K562 (cell line): ENCODE data around the gene TLCD1. TPM values are rescaled to one million over a fixed set of nuclear protein-coding genes. Genes with fewer than 3 reads are reported as not detected.
A peak's percentile ranks its signal among the peaks of the same experiment; 100 is the strongest.

Experiments
- ATAC-seq: fragments of 200-7000 bp; cut with Tn5 transposase; 3 replicates; pipeline ENCODE4 v1.9.1; 2020; ENCODE audit warnings: moderate library complexity
- BruUV-seq: library from RNA; stranded (reverse); fragments of 400-500 nt; replicated peaks from 2 replicates; lab custom pipeline; 2021; lab: Mats Ljungman, UMichigan
- CTCF ChIA-PET: fragments of 300-600 bp; formaldehyde crosslinking; extraction: SDS; loops from one replicate; lab custom pipeline; 2021; ENCODE audit warnings: low intra/inter-chr PET ratio; lab: Yijun Ruan, JAX
- POLR2A ChIA-PET: fragments of 300-600, 350-650 bp; sonication (Branson Sonifier 250); formaldehyde crosslinking; extraction: SDS; loops from one replicate; lab custom pipeline; 2021; ENCODE audit warnings: antibody characterized with exemption, inconsistent platforms; lab: Yijun Ruan, JAX
- DNase-seq, 4 experiments: peaks; one replicate each; pipeline versions ENCODE4 v3.0.0 to v3.0.0-alpha.2; 2011 to 2018; ENCODE audit warnings: low spot score in 3 of 4, mixed read lengths in 3 of 4; ENCODE audit errors: extremely low read depth in 1 of 4
- FAIRE-seq: peaks from 2 replicates; lab custom pipeline; 2011; peaks lifted over from hg19 to GRCh38; lab: Jason Lieb, UNC
- H2AFZ ChIP-seq: 2 replicates; pipeline ENCODE4 v1.6.0; 2011; ENCODE audit warnings: low read depth, low read length, control low read depth, inconsistent platforms
- H3K27ac ChIP-seq: fragments of 200-600 bp; 3 replicates; pipeline ENCODE4 v1.8.0; 2011; ENCODE audit warnings: low read depth, mild to moderate bottlenecking, control low read depth, inconsistent platforms, low read length, moderate library complexity, mixed read lengths; ENCODE audit errors: extremely low read depth
- H3K27me3 ChIP-seq, 2 experiments: fragments of 300-600 bp in 1 of 2; 2 replicates in 1 of 2; 3 replicates in 1 of 2; pipeline versions ENCODE4 v1.6.0 to v1.8.0; 2011; ENCODE audit warnings: inconsistent platforms in 2 of 2, low read length in 2 of 2, mild to moderate bottlenecking in 1 of 2, mixed read lengths in 1 of 2, moderate library complexity in 1 of 2; ENCODE audit not compliant: control insufficient read depth in 2 of 2, insufficient read depth in 2 of 2
- H3K36me3 ChIP-seq: fragments of 300-600 bp; 3 replicates; pipeline ENCODE4 v1.8.0; 2011; ENCODE audit warnings: mild to moderate bottlenecking, low read length, inconsistent platforms; ENCODE audit not compliant: control insufficient read depth, insufficient read depth
- H3K4me1 ChIP-seq, 2 experiments: fragments of 200-600 bp in 1 of 2; replicated peaks in 1 of 2; 2 replicates in 1 of 2; 3 replicates in 1 of 2; pipeline versions ENCODE4 v1.5.1 to v1.8.0; 2011; ENCODE audit warnings: inconsistent platforms in 2 of 2, low read length in 2 of 2, mild to moderate bottlenecking in 1 of 2, mixed read lengths in 1 of 2, moderate library complexity in 1 of 2; ENCODE audit not compliant: control insufficient read depth in 2 of 2, insufficient read depth in 2 of 2
- H3K4me2 ChIP-seq: 2 replicates; pipeline ENCODE4 v1.6.1; 2011; ENCODE audit warnings: low read length, control low read depth, inconsistent platforms, mixed read lengths; ENCODE audit not compliant: insufficient read depth
- H3K4me3 ChIP-seq: fragments of 200-600 bp; sonication (generic), shearing (Covaris generic); 2 replicates; pipeline ENCODE4 v1.5.1; 2016; ENCODE audit warnings: control low read depth, inconsistent platforms
- H3K79me2 ChIP-seq: fragments of 200-600 bp; 3 replicates; pipeline ENCODE4 v1.8.0; 2011; ENCODE audit warnings: low read length, inconsistent platforms; ENCODE audit not compliant: control insufficient read depth, insufficient read depth
- H3K9ac ChIP-seq, 2 experiments: 2 replicates each; pipeline versions ENCODE4 v1.6.0 to v1.6.1; 2011; ENCODE audit warnings: low read depth in 2 of 2, low read length in 2 of 2, control low read depth in 1 of 2, inconsistent platforms in 1 of 2, mild to moderate bottlenecking in 1 of 2, mixed read lengths in 1 of 2; ENCODE audit not compliant: insufficient read depth in 1 of 2
- H3K9me1 ChIP-seq: one replicate; pipeline ENCODE4 v1.6.0; 2011; ENCODE audit warnings: inconsistent platforms, mild to moderate bottlenecking, low read length, moderate library complexity; ENCODE audit not compliant: control insufficient read depth, insufficient read depth
- H3K9me3 ChIP-seq: replicated peaks from 2 replicates; pipeline ENCODE4 v1.5.1; 2011; ENCODE audit warnings: low read depth, low read length, inconsistent platforms; ENCODE audit not compliant: control insufficient read depth, insufficient read depth
- H4K20me1 ChIP-seq: replicated peaks from 2 replicates; pipeline ENCODE4 v1.6.1; 2011; ENCODE audit warnings: low read length, inconsistent platforms, mixed read lengths; ENCODE audit not compliant: control insufficient read depth, insufficient read depth
- CXXC5 ChIP-seq: fragments of 250-450 bp; sonication (Bioruptor Pico); IDR thresholded peaks from 2 replicates; pipeline ENCODE4 v1.8.0; 2022; ENCODE audit warnings: inconsistent platforms, mild to moderate bottlenecking, moderate library complexity
- PTTG1 ChIP-seq: fragments of 450-650 bp; IDR thresholded peaks from 2 replicates; pipeline ENCODE4 v1.6.1; 2016; ENCODE audit warnings: low read depth, mild to moderate bottlenecking, missing genetic modification characterization, missing compliant biosample characterization
- RNF2 ChIP-seq: sonication (generic); IDR thresholded peaks from 2 replicates; pipeline ENCODE4 v1.6.1; 2016
- SRF ChIP-seq, 2 experiments: fragments of 250-450, 450-650 bp in 1 of 2; sonication (Bioruptor Pico) in 1 of 2; sonication (generic) in 1 of 2; formaldehyde crosslinking; IDR thresholded peaks; 2 replicates each; pipeline versions ENCODE4 v1.5.0 to v1.5.1; 2020 to 2022; ENCODE audit warnings: mild to moderate bottlenecking in 1 of 2, missing genetic modification reagents in 1 of 2
- WGBS: fragments of 100-300 bp; shearing (Covaris generic); methylation state at CpG from one replicate; pipeline ENCODE4 v1.1.6; 2016; ENCODE audit warnings: low coverage, mixed read lengths; ENCODE audit not compliant: insufficient coverage; ENCODE audit errors: missing lambda C conversion rate; 5-methylcytosine and 5-hydroxymethylcytosine counted together
- in situ Hi-C: fragments of 300-500 bp; cut with MboI; formaldehyde crosslinking; loops from 4 replicates; pipeline ENCODE4 v1.15.0; 2018; ENCODE audit warnings: inconsistent platforms, mixed read lengths
- intact Hi-C: fragments of 100-400 bp; cut with micrococcal nuclease; formaldehyde crosslinking; loops from 2 replicates; pipeline ENCODE4 v1.14.2; 2022
- polyA plus RNA-seq, 8 experiments: library from polyadenylated mRNA; depleted of rRNA in 4 of 8; stranded (reverse) in 5 of 8; unstranded in 3 of 8; fragments of >200 nt; fragmentation: Nextera tagmentation in 2 of 8; fragmentation: Illumina TruSeq in 1 of 8; extraction: Ambion mirVana in 2 of 8; extraction: Trizol in 1 of 8; gene quantifications; 2 replicates each; pipeline versions ENCODE4 v1.2.1 to v1.2.3, GENCODE V29; 2011 to 2014; ENCODE audit warnings: inconsistent platforms in 1 of 8, missing spikeins in 1 of 8
- total RNA-seq, 7 experiments: library from RNA; depleted of rRNA in 6 of 7; stranded (reverse); fragments of >200 nt in 6 of 7; fragmentation: Illumina TruSeq in 2 of 7; extraction: Trizol in 2 of 7; gene quantifications; 2 replicates each; pipeline versions ENCODE4 v1.2.1 to v1.2.3, GENCODE V29; 2011 to 2021; ENCODE audit warnings: low replicate concordance in 1 of 7
- TF ChIP-seq, protein P1 (sequence below), 3 experiments: fragments of 200-800 bp in 1 of 3; sonication (Bioruptor generic) in 1 of 3; sonication (generic) in 1 of 3; formaldehyde crosslinking in 1 of 3; IDR thresholded peaks; 2 replicates each; pipeline versions ENCODE4 v1.6.1 to v1.8.0; 2016 to 2022; ENCODE audit warnings: mild to moderate bottlenecking in 2 of 3, missing compliant biosample characterization in 2 of 3, missing genetic modification characterization in 2 of 3, missing genetic modification reagents in 1 of 3
- TF ChIP-seq, protein P2 (sequence below): sonication (generic); formaldehyde crosslinking; IDR thresholded peaks from 2 replicates; pipeline ENCODE4 v1.8.1; 2023; ENCODE audit warnings: mild to moderate bottlenecking, missing genetic modification reagents
- TF ChIP-seq, protein P3 (sequence below): fragments of 450-650 bp; IDR thresholded peaks from 2 replicates; pipeline ENCODE4 v1.6.1; 2018; ENCODE audit warnings: mild to moderate bottlenecking, low read depth; ENCODE audit not compliant: partially characterized antibody
- TF ChIP-seq, protein P4 (sequence below): IDR thresholded peaks from 2 replicates; pipeline ENCODE4 v1.6.1; 2011; ENCODE audit warnings: borderline replicate concordance, low read depth, mild to moderate bottlenecking, moderate library complexity, low read length; ENCODE audit not compliant: insufficient read depth, poor library complexity, severe bottlenecking

Gene TLCD1
- total and polyA plus RNA-seq, 9 of the 15 experiments (the other 6 are each of a cell fraction or from before 2014, with no cell fraction given), result 6.8 to 37.7 (median 21.7) TPM

DNA sequence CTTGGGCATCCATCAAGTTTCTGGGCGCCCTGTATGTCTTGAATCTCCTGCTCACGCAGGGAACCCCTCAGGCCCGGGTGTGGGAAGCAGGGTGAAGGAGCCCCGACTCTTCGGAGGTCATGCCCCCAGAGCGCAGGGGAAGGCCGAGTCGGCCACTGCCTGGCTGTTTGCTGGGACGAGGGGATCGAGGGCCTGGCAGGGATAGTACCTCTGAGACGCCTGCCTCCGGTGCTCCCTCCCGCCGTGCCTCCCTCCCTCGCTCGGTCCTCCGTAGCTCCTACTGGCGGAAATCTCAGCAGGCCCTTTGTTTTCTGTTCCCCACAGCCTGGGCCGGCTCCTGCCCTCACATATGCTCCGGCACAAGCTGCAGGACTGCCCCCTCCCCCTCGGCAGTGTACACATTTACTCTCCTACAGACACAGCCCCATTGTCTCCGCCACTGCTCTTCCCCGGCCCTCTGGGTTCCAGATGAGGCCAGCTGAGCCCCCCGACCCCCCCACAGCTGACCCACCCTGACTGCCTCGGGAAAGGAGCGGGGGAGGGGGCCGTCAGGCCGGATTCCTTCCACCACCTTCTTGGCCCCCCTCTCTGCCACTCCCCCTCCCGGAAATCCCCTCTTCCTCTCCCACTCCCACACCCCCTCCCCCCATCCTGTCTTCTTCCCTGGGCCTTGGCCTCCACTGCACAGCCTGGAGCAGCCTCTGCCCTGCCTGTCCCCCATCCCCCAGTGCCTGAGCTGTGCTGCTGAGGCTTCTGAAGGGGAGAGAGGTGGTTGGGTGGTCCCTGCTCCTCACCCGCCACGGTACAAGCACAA lies 19.1 kb upstream of the TLCD1 start (continued):
- TF ChIP-seq CXXC5 (CRISPR knock-in tag), result no peak
- TF ChIP-seq SRF (CRISPR knock-in tag; IDR thresholded peaks at IDR 0.05), result 0 out of 4 replicates have a peak, but pooled peaks of 1 of the 2 experiments have one; percentile 21
- TF ChIP-seq, protein P1, sequence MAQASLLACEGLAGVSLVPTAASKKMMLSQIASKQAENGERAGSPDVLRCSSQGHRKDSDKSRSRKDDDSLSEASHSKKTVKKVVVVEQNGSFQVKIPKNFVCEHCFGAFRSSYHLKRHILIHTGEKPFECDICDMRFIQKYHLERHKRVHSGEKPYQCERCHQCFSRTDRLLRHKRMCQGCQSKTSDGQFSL (CRISPR knock-in tag; IDR thresholded peaks at IDR 0.05), result 0 out of 2 replicates have a peak, but pooled peaks have one; percentile 34
- TF ChIP-seq, protein P1 (tag; IDR thresholded peaks at IDR 0.05), result no peak
- TF ChIP-seq, all 486 proteins: peak for 32

DNA sequence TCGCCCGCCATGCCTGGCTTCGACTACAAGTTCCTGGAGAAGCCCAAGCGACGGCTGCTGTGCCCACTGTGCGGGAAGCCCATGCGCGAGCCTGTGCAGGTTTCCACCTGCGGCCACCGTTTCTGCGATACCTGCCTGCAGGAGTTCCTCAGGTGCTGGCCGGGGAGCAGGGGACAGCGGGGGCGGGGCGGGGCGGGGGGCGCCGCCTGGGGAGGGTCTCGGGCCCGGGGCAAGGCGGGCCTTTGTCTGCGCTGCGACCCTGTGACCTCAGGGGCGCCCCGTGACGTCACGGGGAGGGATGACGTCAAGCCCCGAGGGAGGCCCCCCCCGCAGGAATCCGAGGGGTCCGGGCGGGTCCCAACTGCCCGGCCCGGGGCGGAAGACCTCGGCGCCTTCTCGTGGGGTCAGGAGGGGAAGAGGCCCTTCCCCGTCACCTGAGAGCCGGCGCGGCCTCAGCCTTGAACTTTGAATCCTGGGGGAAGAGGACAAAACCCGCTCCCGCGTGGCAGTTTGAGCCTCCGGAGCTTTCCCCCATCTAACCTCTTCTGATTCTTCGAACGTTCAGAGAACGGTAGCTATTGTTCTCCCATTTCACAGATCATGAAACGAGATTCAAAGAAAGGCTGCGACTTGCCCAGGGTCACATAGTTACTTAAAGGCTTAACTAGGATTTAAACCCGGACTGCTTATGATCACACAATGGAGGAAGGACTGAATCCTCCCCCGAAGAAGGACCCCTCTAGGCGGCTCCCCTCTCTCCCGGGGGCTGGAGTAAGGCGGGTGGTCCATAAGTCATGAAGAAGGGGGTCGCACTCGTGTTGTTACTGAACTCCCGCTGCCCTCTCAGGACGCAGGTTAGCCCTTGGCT lies 18.3 kb upstream of the TLCD1 start:
- Histone ChIP-seq H3K36me3 (peaks cover 47% of the 10 kb centered on the region; the same call in 2 of the 3 replicates), H3K9me1 (no peaks in the 10 kb centered on the region), H4K20me1 (peaks cover 27% of the 10 kb centered on the region), H3K4me1 (peaks cover 43 to 85% of the 10 kb centered on the region in 2 experiments), H3K4me2 (peak overlapping the region; percentile 94), H3K9ac (peak overlapping the region; percentile 93 to 99), H3K79me2 (peaks cover 52% of the 10 kb centered on the region), H2AFZ (peak overlapping the region; percentile 74), H3K27ac (peak overlapping the region; percentile 96), H3K27me3 (no peaks in the 10 kb centered on the region), H3K9me3 (no peaks in the 10 kb centered on the region), H3K4me3 (peak overlapping the region; percentile 87)
- BruUV-seq, result TSS peak; percentile 69
- FAIRE-seq (peak; percentile 63), ATAC-seq (peak; percentile 1; the same call in 1 of the 3 replicates), DNase-seq (peak; percentile 85 to 91 (median 88))
- in situ Hi-C loops, result no loop called here
- intact Hi-C loops, result loop anchor here (5.0 kb wide), 1 partner anchor 97 kb away; the partner anchor contains the start of gene BLTP2
- POLR2A ChIA-PET, result interaction anchor here (0.6 to 17.4 kb wide), 12 partner anchors 9 to 206 kb away, joined by 3 to 367 read pairs (median 3); partner anchors contain the start of genes NEK8, PIGS, PROCA1 and RPL23A
- WGBS, result under 1% methylated on average over 46 of the region's 61 CpGs
- CTCF ChIA-PET, result interaction anchor here (1.9 kb wide), 1 partner anchor 17 kb away, joined by 14 read pairs; the partner anchor contains the start of genes NEK8 and TLCD1
- TF ChIP-seq, protein P2, sequence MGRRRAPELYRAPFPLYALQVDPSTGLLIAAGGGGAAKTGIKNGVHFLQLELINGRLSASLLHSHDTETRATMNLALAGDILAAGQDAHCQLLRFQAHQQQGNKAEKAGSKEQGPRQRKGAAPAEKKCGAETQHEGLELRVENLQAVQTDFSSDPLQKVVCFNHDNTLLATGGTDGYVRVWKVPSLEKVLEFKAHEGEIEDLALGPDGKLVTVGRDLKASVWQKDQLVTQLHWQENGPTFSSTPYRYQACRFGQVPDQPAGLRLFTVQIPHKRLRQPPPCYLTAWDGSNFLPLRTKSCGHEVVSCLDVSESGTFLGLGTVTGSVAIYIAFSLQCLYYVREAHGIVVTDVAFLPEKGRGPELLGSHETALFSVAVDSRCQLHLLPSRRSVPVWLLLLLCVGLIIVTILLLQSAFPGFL (CRISPR knock-in tag), result peak; percentile 44; the same call in 1 of the 2 replicates
- TF ChIP-seq RNF2 (0 out of 2 replicates have a peak, but pooled peaks have one; percentile 7), PTTG1 (no peak)
- TF ChIP-seq, protein P3, sequence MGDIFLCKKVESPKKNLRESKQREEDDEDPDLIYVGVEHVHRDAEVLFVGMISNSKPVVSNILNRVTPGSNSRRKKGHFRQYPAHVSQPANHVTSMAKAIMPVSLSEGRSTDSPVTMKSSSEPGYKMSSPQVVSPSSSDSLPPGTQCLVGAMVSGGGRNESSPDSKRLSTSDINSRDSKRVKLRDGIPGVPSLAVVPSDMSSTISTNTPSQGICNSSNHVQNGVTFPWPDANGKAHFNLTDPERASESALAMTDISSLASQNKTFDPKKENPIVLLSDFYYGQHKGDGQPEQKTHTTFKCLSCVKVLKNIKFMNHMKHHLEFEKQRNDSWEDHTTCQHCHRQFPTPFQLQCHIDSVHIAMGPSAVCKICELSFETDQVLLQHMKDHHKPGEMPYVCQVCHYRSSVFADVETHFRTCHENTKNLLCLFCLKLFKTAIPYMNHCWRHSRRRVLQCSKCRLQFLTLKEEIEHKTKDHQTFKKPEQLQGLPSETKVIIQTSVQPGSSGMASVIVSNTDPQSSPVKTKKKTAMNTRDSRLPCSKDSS, result no peak
- TF ChIP-seq, protein P4, sequence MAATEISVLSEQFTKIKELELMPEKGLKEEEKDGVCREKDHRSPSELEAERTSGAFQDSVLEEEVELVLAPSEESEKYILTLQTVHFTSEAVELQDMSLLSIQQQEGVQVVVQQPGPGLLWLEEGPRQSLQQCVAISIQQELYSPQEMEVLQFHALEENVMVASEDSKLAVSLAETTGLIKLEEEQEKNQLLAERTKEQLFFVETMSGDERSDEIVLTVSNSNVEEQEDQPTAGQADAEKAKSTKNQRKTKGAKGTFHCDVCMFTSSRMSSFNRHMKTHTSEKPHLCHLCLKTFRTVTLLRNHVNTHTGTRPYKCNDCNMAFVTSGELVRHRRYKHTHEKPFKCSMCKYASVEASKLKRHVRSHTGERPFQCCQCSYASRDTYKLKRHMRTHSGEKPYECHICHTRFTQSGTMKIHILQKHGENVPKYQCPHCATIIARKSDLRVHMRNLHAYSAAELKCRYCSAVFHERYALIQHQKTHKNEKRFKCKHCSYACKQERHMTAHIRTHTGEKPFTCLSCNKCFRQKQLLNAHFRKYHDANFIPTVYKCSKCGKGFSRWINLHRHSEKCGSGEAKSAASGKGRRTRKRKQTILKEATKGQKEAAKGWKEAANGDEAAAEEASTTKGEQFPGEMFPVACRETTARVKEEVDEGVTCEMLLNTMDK, result no peak
